Retinal pigment epithelial cell (primary cell): ENCODE measurements around the gene FKBP7.
"Not testable (repeated sequence)": the region's sequence is repeated elsewhere in the genome, so short reads cannot be mapped to it uniquely, and the experiment has no call there.

ENCODE experiments used
- DNase-seq: peaks from one replicate; pipeline ENCODE4 v3.0.0-alpha.2; 2010; ENCODE audit warnings: low read depth
- H3K4me3 ChIP-seq: 2 replicates; pipeline ENCODE4 v1.5.1; 2011; ENCODE audit warnings: mild to moderate bottlenecking, low read length, control low read depth, moderate library complexity
- TF ChIP-seq, protein P1 (sequence below): conservative IDR thresholded peaks from 2 replicates; pipeline ENCODE4 v1.5.1; 2011; ENCODE audit warnings: low read depth, low read length, control low read depth, inconsistent platforms

The FKBP7 gene

DNA sequence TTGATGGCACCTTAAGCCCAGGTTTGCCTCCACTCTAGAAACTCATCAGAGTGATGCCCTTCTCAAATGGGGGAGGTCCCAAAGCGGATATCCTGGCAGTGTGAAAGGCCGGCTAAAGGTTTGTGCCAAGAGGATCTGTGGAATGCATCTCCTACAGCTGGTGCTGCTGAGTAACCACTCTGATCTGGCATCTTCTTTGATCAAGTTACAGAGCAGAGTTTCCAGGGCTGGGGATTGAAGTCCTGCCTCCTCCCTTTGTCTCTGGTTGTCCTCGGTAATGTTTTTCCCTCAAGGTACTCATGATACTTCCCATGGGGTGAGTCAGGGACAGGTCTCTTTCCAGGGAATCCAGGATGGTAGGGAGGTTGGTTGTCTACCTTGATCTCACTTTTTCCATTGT is 52.0 kb downstream of the FKBP7 start:
- no peak overlapping the region for H3K4me3 ChIP-seq
- no peak for DNase-seq
- TF ChIP-seq, protein P1, sequence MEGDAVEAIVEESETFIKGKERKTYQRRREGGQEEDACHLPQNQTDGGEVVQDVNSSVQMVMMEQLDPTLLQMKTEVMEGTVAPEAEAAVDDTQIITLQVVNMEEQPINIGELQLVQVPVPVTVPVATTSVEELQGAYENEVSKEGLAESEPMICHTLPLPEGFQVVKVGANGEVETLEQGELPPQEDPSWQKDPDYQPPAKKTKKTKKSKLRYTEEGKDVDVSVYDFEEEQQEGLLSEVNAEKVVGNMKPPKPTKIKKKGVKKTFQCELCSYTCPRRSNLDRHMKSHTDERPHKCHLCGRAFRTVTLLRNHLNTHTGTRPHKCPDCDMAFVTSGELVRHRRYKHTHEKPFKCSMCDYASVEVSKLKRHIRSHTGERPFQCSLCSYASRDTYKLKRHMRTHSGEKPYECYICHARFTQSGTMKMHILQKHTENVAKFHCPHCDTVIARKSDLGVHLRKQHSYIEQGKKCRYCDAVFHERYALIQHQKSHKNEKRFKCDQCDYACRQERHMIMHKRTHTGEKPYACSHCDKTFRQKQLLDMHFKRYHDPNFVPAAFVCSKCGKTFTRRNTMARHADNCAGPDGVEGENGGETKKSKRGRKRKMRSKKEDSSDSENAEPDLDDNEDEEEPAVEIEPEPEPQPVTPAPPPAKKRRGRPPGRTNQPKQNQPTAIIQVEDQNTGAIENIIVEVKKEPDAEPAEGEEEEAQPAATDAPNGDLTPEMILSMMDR, result no peak

GRCh38 chr2:178425255-178425827 is 53.1 kb downstream of the FKBP7 start:
- DNase-seq, result no peak
- H3K4me3 ChIP-seq, result no peak overlapping the region
- TF ChIP-seq, protein P1, result no peak

DNA sequence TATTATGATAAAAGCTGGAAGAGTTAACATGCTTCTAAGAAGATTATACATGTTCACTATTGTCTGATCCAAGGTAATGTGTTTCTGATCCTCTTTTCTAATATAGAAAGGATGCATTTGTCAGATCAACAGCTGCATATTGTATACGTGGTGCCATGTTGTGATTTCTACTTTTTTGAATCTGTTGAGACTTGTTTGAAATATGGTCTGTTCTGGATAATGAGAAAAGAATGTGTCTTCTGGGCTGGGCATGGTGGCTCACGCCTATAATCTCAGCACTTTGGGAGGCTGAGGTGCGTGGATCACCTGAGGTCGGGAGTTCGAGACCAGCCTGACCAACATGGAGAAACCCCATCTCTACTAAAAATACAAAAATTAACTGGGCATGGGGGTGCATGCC is 54.7 kb downstream of the FKBP7 start:
- H3K4me3 ChIP-seq, DNase-seq: not testable (repeated sequence)

DNA sequence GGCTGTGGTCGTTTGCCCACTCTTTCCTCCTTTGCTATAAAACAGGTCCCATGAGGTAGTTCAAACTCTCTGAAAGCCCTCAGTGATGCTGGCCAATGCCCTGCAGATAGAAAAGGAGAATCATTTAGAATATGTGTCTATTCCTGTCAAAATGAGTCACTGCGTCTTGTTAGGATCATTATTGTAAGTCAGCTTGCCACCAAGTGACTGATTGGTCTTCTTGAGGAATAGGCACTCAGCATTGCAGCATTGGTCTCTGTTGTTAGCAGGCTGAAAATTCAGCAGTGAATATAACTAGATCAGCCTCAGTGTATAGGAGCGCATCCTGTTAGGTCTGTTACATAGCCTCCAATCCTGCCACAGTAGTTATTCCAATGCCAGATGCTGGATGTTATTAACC is 56.3 kb downstream of the FKBP7 start:
- no peak overlapping the region for H3K4me3 ChIP-seq
- TF ChIP-seq, protein P1, result no peak
- DNase-seq, result no peak

- DNase-seq, result no peak
- H3K4me3 ChIP-seq, result no peak overlapping the region
- TF ChIP-seq, protein P1, result no peak
Observed at GRCh38 chr2:178420463-178420999, 57.9 kb downstream of the FKBP7 start.

- DNase-seq, result peak; percentile 5
- no peak overlapping the region for H3K4me3 ChIP-seq
- TF ChIP-seq, protein P1, result peak; percentile 54
Observed at GRCh38 chr2:178419123-178419522, 59.3 kb downstream of the FKBP7 start.

DNA sequence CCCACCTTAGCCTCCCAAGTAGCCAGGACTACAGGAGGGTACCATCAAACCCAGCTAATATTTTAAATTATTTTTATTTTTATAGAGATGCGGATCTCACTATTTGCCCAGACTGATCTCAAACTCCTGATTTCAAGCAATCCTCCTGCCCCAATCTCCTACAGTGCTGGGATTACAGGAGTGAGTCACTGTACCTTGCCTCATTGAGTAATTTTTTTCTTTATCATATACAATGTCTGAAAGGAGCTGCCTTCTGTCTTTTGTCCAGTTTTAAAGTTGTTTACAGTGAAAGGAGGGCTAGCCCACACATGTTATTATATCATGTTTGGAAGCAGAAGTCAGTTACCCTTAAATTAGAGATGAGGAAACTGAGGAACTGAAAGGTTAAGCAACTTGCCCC is 60.0 kb downstream of the FKBP7 start:
- DNase-seq, result no peak
- H3K4me3 ChIP-seq, result no peak overlapping the region
- TF ChIP-seq, protein P1, result no peak
